ENCODE data around the gene FAM120B. TPM values are rescaled to one million over a fixed set of nuclear protein-coding genes. Genes with fewer than 3 reads are reported as not detected.

The FAM120B gene
- total RNA-seq, 1 experiment from 2014 or later = 16.7 TPM

GRCh38 chr6:170282512-170283158 is 23.9 kb upstream of the FAM120B start:
- peaks cover 11% of the 10 kb centered on the region; the same call in 1 of the 2 replicates for H3K27me3 ChIP-seq (ENCODE audit: insufficient read depth, low read length)
- H3K4me1 ChIP-seq (ENCODE audit: insufficient read depth, low read length) = peaks cover 3% of the 10 kb centered on the region; the same call in 1 of the 2 replicates
- H3K27ac Mint-ChIP-seq = no peak overlapping the region; a peak in 1 of 7 replicates
- no peak overlapping the region for H3K14ac ChIP-seq (ENCODE audit: insufficient read depth, low read length)
- no peak overlapping the region for H4K91ac ChIP-seq (ENCODE audit: insufficient read length, low read depth, low read length)
- H2BK5ac ChIP-seq (ENCODE audit: insufficient read length, low read length) = no peak overlapping the region
- no peak overlapping the region for H2BK12ac ChIP-seq (ENCODE audit: insufficient read length, low read depth, low read length)
- no peak overlapping the region for H4K5ac ChIP-seq (ENCODE audit: insufficient read length, low read depth, low read length)
- H2AK5ac ChIP-seq (ENCODE audit: insufficient read length, low read length) = no peak overlapping the region
- H3K23me2 ChIP-seq (ENCODE audit: insufficient read length, low read depth, low read length, poor library complexity, severe bottlenecking) = no peaks in the 10 kb centered on the region
- no peak overlapping the region for H2AFZ ChIP-seq (ENCODE audit: low read length)
- H3K56ac ChIP-seq (ENCODE audit: insufficient read length, low read depth, low read length) = no peak overlapping the region
- H2BK15ac ChIP-seq (ENCODE audit: low read depth, low read length) = no peak overlapping the region
- H3K79me1 ChIP-seq (ENCODE audit: insufficient read depth, low read depth, low read length, poor library complexity, severe bottlenecking) = no peaks in the 10 kb centered on the region
- no peak overlapping the region for H3K18ac ChIP-seq (ENCODE audit: insufficient read length, low read depth, low read length)
- H3K4me1 Mint-ChIP-seq = peaks cover 16 to 34% of the 10 kb centered on the region in 2 experiments
- H3K27me3 Mint-ChIP-seq (ENCODE audit: low read depth) = peaks cover 55% of the 10 kb centered on the region
- H3K36me3 Mint-ChIP-seq (ENCODE audit: insufficient read depth in 1 of 3, low read depth in 3 of 3) = peaks cover 0 to 22% (median 21%) of the 10 kb centered on the region in 3 experiments; a peak in 6 of 7 replicates
- no peak overlapping the region for H3T11ph ChIP-seq (ENCODE audit: low read length)
- H4K20me1 ChIP-seq (ENCODE audit: control insufficient read depth, insufficient read depth, insufficient read length) = no peaks in the 10 kb centered on the region
- no CpG with 5 or more reads among the region's 28 CpGs for WGBS (ENCODE audit: extremely low coverage, insufficient read length, low lambda C conversion rate)
- DNase-seq = no peak
- TF ChIP-seq, protein P1, sequence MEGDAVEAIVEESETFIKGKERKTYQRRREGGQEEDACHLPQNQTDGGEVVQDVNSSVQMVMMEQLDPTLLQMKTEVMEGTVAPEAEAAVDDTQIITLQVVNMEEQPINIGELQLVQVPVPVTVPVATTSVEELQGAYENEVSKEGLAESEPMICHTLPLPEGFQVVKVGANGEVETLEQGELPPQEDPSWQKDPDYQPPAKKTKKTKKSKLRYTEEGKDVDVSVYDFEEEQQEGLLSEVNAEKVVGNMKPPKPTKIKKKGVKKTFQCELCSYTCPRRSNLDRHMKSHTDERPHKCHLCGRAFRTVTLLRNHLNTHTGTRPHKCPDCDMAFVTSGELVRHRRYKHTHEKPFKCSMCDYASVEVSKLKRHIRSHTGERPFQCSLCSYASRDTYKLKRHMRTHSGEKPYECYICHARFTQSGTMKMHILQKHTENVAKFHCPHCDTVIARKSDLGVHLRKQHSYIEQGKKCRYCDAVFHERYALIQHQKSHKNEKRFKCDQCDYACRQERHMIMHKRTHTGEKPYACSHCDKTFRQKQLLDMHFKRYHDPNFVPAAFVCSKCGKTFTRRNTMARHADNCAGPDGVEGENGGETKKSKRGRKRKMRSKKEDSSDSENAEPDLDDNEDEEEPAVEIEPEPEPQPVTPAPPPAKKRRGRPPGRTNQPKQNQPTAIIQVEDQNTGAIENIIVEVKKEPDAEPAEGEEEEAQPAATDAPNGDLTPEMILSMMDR (conservative IDR thresholded peaks at IDR 0.05) = no peak
- H3K4me3 Mint-ChIP-seq = no peak overlapping the region
- no peak overlapping the region for H3K4ac ChIP-seq (ENCODE audit: low read depth, low read length)
- no peak overlapping the region for H4K8ac ChIP-seq (replicated peaks; ENCODE audit: insufficient read length, low read depth, low read length)
- H3K9me3 Mint-ChIP-seq = no peaks in the 10 kb centered on the region
- no peak overlapping the region for H3K27ac ChIP-seq (ENCODE audit: insufficient read length, low read depth, low read length)
- H3K79me2 ChIP-seq (ENCODE audit: insufficient read depth, low read length) = no peaks in the 10 kb centered on the region
- no peak overlapping the region for H2BK120ac ChIP-seq (ENCODE audit: low read depth, low read length, poor library complexity, severe bottlenecking)
- H2BK20ac ChIP-seq (ENCODE audit: low read depth, low read length, poor library complexity, severe bottlenecking) = no peak overlapping the region
- H3K23ac ChIP-seq (ENCODE audit: insufficient read length, low read depth, low read length) = no peak overlapping the region
- no peak overlapping the region for H3K4me2 ChIP-seq (ENCODE audit: insufficient read depth, insufficient read length, low read length)
- no peaks in the 10 kb centered on the region for H3K9me3 ChIP-seq (ENCODE audit: control insufficient read depth, low read depth, low read length)
- no peak overlapping the region for H3K9ac ChIP-seq (ENCODE audit: extremely low read depth, insufficient read length, low read length)

Measured in H9 (cell line).